Endodermal cell (in vitro differentiated cells): ENCODE data around the gene ESRRA. TPM values are rescaled to one million over a fixed set of nuclear protein-coding genes. Genes with fewer than 3 reads are reported as not detected.

ENCODE experiments used
- DNase-seq: peaks from one replicate; pipeline ENCODE4 v3.0.0-alpha.2; 2017
- H3K27ac ChIP-seq: 2 replicates; pipeline ENCODE4 v1.5.1; 2013; ENCODE audit warnings: mild to moderate bottlenecking, low read depth, low read length, moderate library complexity
- H3K27me3 ChIP-seq: 2 replicates; pipeline ENCODE4 v1.6.1; 2013; ENCODE audit warnings: mild to moderate bottlenecking, low read length, moderate library complexity; ENCODE audit not compliant: insufficient read depth, control insufficient read depth, poor library complexity, severe bottlenecking
- H3K36me3 ChIP-seq: 2 replicates; pipeline ENCODE4 v1.7.0; 2013; ENCODE audit warnings: mild to moderate bottlenecking, low read length, moderate library complexity; ENCODE audit not compliant: control insufficient read depth, insufficient read depth
- H3K4me1 ChIP-seq: one replicate; pipeline ENCODE4 v1.7.0; 2013; ENCODE audit warnings: low read length; ENCODE audit not compliant: control insufficient read depth, insufficient read depth
- H3K4me3 ChIP-seq: 2 replicates; pipeline ENCODE4 v1.5.1; 2013; ENCODE audit warnings: mild to moderate bottlenecking, low read length, moderate library complexity
- H3K9ac ChIP-seq: 2 replicates; pipeline ENCODE4 v1.6.1; 2013; ENCODE audit warnings: mild to moderate bottlenecking, low read length, moderate library complexity; ENCODE audit not compliant: poor library complexity, severe bottlenecking; ENCODE audit errors: extremely low read depth
- H3K9me3 ChIP-seq: 2 replicates; pipeline ENCODE4 v1.6.1; 2013; ENCODE audit warnings: mild to moderate bottlenecking, low read length, moderate library complexity; ENCODE audit not compliant: control insufficient read depth
- H3K27ac Mint-ChIP-seq: 2 replicates; pipeline ENCODE4 v1.8.0; 2020; ENCODE audit warnings: mixed read lengths
- H3K27me3 Mint-ChIP-seq: 2 replicates; pipeline ENCODE4 v1.8.0; 2021; ENCODE audit warnings: mild to moderate bottlenecking, mixed read lengths; ENCODE audit not compliant: insufficient read depth
- H3K36me3 Mint-ChIP-seq: 2 replicates; pipeline ENCODE4 v1.8.0; 2020; ENCODE audit warnings: low read depth, mixed read lengths
- H3K4me1 Mint-ChIP-seq: 2 replicates; pipeline ENCODE4 v1.8.0; 2020; ENCODE audit warnings: mixed read lengths
- H3K4me3 Mint-ChIP-seq: 2 replicates; pipeline ENCODE4 v1.8.0; 2020; ENCODE audit warnings: mild to moderate bottlenecking, moderate library complexity, mixed read lengths
- H3K9me3 Mint-ChIP-seq: 2 replicates; pipeline ENCODE4 v1.8.0; 2020; ENCODE audit warnings: mild to moderate bottlenecking, mixed read lengths
- WGBS, 2 experiments: methylation state at CpG; one replicate each; pipeline versions ENCODE4 v1.1.5 to v1.1.7; 2013; ENCODE audit warnings: missing lambda C conversion rate in 2 of 2, mixed read lengths in 1 of 2; ENCODE audit not compliant: insufficient coverage in 1 of 2, insufficient read length in 1 of 2; 5-methylcytosine and 5-hydroxymethylcytosine counted together
- total RNA-seq, 2 donors: library from RNA; stranded (reverse); fragmentation: NEBNext Ultra II Directional in 1 of 2; extraction: Animal tissue kit (Norgen Biotek cat#: 25700) in 1 of 2; gene quantifications; 2 replicates in 1 of 2; 3 replicates in 1 of 2; pipeline ENCODE4 v1.2.1, GENCODE V29; 2021
- TF ChIP-seq, protein P1 (sequence below): fragments of 200-600 bp; sonication (generic); conservative IDR thresholded peaks from 2 replicates; pipeline ENCODE4 v1.5.0; 2021; ENCODE audit warnings: antibody characterized with exemption, mild to moderate bottlenecking

ESRRA gene
- total RNA-seq, 2 donors from 2014 or later, result 22.8 to 34.5 TPM

DNA sequence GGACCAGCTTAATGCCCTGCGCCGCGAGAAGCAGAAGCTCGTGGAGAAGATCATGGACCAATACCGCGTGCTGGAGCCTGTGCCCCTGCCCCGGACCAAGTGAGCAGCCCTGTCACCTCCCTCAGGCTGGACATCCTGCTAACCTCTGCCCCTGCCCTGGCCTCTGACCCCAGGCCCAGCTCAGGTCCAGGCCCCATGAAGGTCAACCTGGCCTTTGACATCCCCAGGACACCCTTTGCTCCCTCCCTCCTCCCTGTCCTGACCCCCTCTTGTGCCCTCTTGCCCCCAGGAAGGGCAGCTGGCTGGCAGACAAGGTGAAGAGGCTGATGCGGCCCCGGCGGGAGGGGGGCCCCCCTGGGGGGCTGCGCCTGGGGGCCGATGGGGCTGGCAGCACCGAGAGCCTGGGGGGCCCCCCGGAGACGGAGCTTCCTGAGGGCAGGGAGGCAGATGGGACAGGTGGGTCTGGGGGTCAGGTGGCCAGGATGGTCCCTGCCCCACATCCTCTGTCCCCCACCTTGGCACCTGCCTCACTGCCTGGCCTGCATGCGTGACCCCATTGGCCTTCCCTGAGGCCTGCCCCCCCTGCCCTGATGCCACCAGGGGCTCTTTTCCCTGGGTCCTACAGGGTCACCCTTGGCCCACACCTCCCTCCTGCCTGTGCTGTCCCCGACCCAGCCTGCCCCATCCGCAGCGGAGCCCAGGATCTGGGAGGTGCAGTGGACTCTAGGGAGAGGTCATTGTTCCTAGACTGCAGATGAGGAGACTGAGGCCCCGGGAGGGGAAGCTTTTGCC lies 48.6 kb downstream of the ESRRA start:
- no peaks in the 10 kb centered on the region for H3K9me3 Mint-ChIP-seq
- H3K4me1 Mint-ChIP-seq, result peaks cover 7% of the 10 kb centered on the region
- Histone ChIP-seq H3K9me3 (no peaks in the 10 kb centered on the region), H3K27ac (no peak overlapping the region), H3K4me1 (peaks cover 7% of the 10 kb centered on the region), H3K9ac (no peak overlapping the region), H3K27me3 (no peaks in the 10 kb centered on the region), H3K36me3 (no peaks in the 10 kb centered on the region), H3K4me3 (no peak overlapping the region)
- H3K27me3 Mint-ChIP-seq, result no peaks in the 10 kb centered on the region
- DNase-seq, result peak; percentile 55
- H3K36me3 Mint-ChIP-seq, result no peaks in the 10 kb centered on the region
- H3K27ac Mint-ChIP-seq, result no peak overlapping the region
- 88 to 96% methylated on average over 11 to 20 of the region's 20 CpGs for WGBS, 2 experiments
- H3K4me3 Mint-ChIP-seq, result no peak overlapping the region
- TF ChIP-seq, protein P1, sequence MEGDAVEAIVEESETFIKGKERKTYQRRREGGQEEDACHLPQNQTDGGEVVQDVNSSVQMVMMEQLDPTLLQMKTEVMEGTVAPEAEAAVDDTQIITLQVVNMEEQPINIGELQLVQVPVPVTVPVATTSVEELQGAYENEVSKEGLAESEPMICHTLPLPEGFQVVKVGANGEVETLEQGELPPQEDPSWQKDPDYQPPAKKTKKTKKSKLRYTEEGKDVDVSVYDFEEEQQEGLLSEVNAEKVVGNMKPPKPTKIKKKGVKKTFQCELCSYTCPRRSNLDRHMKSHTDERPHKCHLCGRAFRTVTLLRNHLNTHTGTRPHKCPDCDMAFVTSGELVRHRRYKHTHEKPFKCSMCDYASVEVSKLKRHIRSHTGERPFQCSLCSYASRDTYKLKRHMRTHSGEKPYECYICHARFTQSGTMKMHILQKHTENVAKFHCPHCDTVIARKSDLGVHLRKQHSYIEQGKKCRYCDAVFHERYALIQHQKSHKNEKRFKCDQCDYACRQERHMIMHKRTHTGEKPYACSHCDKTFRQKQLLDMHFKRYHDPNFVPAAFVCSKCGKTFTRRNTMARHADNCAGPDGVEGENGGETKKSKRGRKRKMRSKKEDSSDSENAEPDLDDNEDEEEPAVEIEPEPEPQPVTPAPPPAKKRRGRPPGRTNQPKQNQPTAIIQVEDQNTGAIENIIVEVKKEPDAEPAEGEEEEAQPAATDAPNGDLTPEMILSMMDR, result no peak

DNA sequence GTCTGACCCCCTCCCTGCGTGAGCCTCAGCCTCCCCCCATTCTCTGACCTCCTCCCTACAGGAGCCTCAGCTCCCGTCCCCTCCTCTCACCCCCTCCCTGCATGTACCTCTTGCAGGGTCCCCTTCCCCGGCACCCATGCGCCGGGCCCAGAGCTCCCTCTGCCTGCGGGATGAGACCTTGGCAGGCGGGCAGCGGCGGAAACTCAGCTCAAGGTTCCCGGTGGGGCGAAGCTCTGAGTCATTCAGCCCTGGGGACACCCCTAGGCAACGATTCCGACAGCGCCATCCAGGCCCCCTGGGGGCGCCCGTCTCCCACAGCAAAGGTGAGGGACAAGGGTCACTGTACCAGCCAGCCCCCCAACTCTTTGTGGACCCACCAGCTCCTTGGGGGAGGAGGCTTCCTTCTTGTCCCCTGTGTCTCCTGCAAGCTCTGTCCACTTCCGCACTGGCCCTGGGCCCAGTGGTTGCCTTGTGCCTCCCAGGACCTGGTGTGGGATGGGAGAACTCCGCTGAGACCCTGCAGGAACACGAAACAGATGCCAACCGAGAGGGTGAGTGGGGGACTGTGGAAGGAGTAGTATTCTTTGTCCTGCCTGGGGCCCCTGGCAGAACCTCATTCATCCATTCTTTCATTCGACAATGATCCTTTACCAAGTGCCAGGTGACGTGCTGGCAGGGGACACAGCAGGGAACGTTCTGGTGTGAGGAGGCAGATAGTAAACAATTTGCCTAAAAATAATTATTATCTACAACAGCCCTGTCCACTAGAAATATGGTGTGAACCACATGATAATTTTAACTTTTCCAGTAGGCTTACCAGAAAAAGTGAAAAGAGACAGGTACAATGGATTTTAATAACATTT lies 50.0 kb downstream of the ESRRA start:
- H3K27ac ChIP-seq, result peak overlapping the region; percentile 9
- Mint-ChIP-seq H3K4me3 (no peak overlapping the region), H3K4me1 (peaks cover 15% of the 10 kb centered on the region), H3K27me3 (no peaks in the 10 kb centered on the region), H3K36me3 (no peaks in the 10 kb centered on the region), H3K9me3 (no peaks in the 10 kb centered on the region), H3K27ac (peak overlapping the region; percentile 76)
- no peaks in the 10 kb centered on the region for H3K9me3 ChIP-seq
- no peaks in the 10 kb centered on the region for H3K27me3 ChIP-seq
- no peak overlapping the region for H3K9ac ChIP-seq
- TF ChIP-seq, protein P1, result peak; percentile 77
- 12 to 25% methylated on average over 3 to 20 of the region's 23 CpGs for WGBS, 2 experiments
- DNase-seq, result peak; percentile 94
- H3K36me3 ChIP-seq, result no peaks in the 10 kb centered on the region
- H3K4me3 ChIP-seq, result no peak overlapping the region
- peaks cover 7% of the 10 kb centered on the region for H3K4me1 ChIP-seq

DNA sequence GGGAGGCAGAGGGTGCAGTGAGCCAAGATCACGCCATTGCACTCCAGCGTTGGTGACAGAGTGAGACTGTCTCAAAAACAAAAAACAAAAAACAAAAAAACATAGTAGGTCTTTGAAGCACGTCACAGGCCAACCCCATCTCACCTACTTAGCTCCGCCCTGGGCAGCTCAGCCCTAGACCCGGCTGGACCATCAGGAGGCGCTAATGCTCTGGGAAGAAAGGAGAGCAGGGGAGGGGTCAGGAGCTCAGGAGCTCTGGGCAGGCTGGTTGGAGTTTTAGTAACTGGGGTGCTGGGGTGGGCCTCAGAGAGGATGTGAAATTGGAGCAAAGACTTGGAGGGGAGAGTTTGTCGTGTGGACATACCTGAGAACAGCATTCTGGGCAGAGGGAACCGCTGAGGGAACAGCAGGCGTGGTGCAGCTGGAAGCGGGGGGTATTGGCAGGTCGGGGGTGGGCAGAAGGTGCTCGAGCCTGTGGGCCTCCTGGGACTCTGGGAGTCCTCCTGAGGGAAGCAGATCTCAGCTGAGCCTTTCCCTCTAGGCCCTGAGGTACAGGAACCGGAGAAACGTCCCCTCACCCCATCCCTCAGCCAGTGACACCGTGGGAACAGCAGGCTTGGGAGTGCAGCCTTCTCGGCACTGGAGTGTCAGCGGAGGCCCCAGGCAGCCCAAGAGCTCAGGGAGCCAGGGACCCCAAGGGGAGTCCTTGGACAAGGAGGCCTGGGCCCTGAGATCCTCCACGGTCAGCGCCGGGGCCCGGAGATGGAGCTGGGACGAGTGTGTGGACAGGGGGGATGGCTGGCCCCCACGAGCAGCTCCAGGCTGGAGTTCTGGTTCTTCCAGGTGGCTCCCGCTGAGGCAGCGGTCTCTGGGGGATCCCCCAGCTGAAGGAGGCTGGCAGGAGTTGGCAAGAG lies 51.4 kb downstream of the ESRRA start:
- Mint-ChIP-seq H3K9me3 (no peaks in the 10 kb centered on the region), H3K27me3 (no peaks in the 10 kb centered on the region), H3K4me1 (peaks cover 15% of the 10 kb centered on the region), H3K36me3 (peaks cover 7% of the 10 kb centered on the region), H3K27ac (no peak overlapping the region), H3K4me3 (peak overlapping the region; percentile 3)
- H3K4me3 ChIP-seq, result no peak overlapping the region
- 81% methylated on average over 11 to 25 of the region's 25 CpGs for whole genome bisulfite sequencing, 2 experiments
- peak; percentile 97 for DNase-seq
- H3K4me1 ChIP-seq, result peaks cover 7% of the 10 kb centered on the region
- H3K27me3 ChIP-seq, result no peaks in the 10 kb centered on the region
- H3K9me3 ChIP-seq, result no peaks in the 10 kb centered on the region
- no peak overlapping the region for H3K27ac ChIP-seq
- H3K36me3 ChIP-seq, result peaks cover 5% of the 10 kb centered on the region
- no peak overlapping the region for H3K9ac ChIP-seq
- TF ChIP-seq, protein P1, result peak; percentile 83
